HepG2 (cell line): ENCODE results near the gene PHIP. TPM values are rescaled to one million over a fixed set of nuclear protein-coding genes. Genes with fewer than 3 reads are reported as not detected.

Experiments used
- ATAC-seq: fragments of 200-7000 bp; cut with Tn5 transposase; 3 replicates; pipeline ENCODE4 v1.9.1; 2020; ENCODE audit warnings: mild to moderate bottlenecking, moderate library complexity
- BruUV-seq: library from RNA; stranded (reverse); fragments of 400-500 nt; replicated peaks from 2 replicates; lab custom pipeline; 2021; lab: Mats Ljungman, UMichigan
- CTCF ChIA-PET: fragments of 300-600 bp; formaldehyde crosslinking; extraction: SDS; loops from one replicate; lab custom pipeline; 2021; ENCODE audit warnings: low total read pairs, inconsistent platforms, low intra/inter-chr PET ratio; lab: Yijun Ruan, JAX
- POLR2A ChIA-PET: fragments of 350-600 bp; sonication (Branson Sonifier 250); formaldehyde crosslinking; loops from one replicate; lab custom pipeline; 2020; ENCODE audit warnings: antibody characterized with exemption, inconsistent platforms; lab: Yijun Ruan, JAX
- DNase-seq: peaks from one replicate; pipeline ENCODE4 v3.0.0-alpha.2; 2015; ENCODE audit warnings: low spot score
- FAIRE-seq: peaks from 3 replicates; lab custom pipeline; 2011; peaks lifted over from hg19 to GRCh38; lab: Jason Lieb, UNC
- H2AFZ ChIP-seq: one replicate; pipeline ENCODE4 v1.6.1; 2011; ENCODE audit warnings: low read length, inconsistent platforms
- H3K27ac ChIP-seq: fragments of 300-600 bp; 3 replicates; pipeline ENCODE4 v1.8.0; 2011; ENCODE audit warnings: mixed run types, mild to moderate bottlenecking, mixed read lengths, low read length, inconsistent platforms; ENCODE audit not compliant: insufficient read depth; ENCODE audit errors: extremely low read length
- H3K27me3 ChIP-seq, 2 experiments: fragments of 200-600 bp in 1 of 2; 2 replicates in 1 of 2; 3 replicates in 1 of 2; pipeline versions ENCODE4 v1.6.0 to v1.8.0; 2011; ENCODE audit warnings: low read length in 2 of 2, mild to moderate bottlenecking in 2 of 2, moderate library complexity in 2 of 2, inconsistent platforms in 1 of 2; ENCODE audit not compliant: insufficient read depth in 2 of 2, control insufficient read depth in 1 of 2
- H3K36me3 ChIP-seq, 2 experiments: fragments of 200-600 bp in 1 of 2; replicated peaks in 1 of 2; 2 replicates in 1 of 2; 3 replicates in 1 of 2; pipeline versions ENCODE4 v1.5.1 to v1.8.0; 2011; ENCODE audit warnings: low read length in 2 of 2, inconsistent platforms in 1 of 2; ENCODE audit not compliant: insufficient read depth in 2 of 2, control insufficient read depth in 1 of 2
- H3K4me1 ChIP-seq: 2 replicates; pipeline ENCODE4 v1.5.1; 2012; ENCODE audit warnings: low read length, inconsistent platforms; ENCODE audit not compliant: insufficient read depth
- H3K4me2 ChIP-seq: 2 replicates; pipeline ENCODE4 v1.6.0; 2011; ENCODE audit warnings: low read depth, low read length, inconsistent platforms
- H3K4me3 ChIP-seq, 3 experiments: fragments of 200-600 bp in 1 of 3; sonication (generic), shearing (Covaris generic) in 1 of 3; replicated peaks in 1 of 3; 2 replicates each; pipeline ENCODE4 v1.5.1; 2011 to 2016; ENCODE audit warnings: low read length in 3 of 3, inconsistent platforms in 2 of 3, low read depth in 2 of 3, mild to moderate bottlenecking in 2 of 3, control low read depth in 1 of 3, mixed read lengths in 1 of 3; ENCODE audit not compliant: insufficient read depth in 1 of 3
- H3K79me2 ChIP-seq: one replicate; pipeline ENCODE4 v1.6.1; 2011; ENCODE audit warnings: low read length, inconsistent platforms; ENCODE audit not compliant: insufficient read depth
- H3K9ac ChIP-seq: 2 replicates; pipeline ENCODE4 v1.6.0; 2011; ENCODE audit warnings: mild to moderate bottlenecking, low read depth, low read length, inconsistent platforms; ENCODE audit not compliant: insufficient read depth
- H3K9me3 ChIP-seq: 2 replicates; pipeline ENCODE4 v1.5.1; 2012; ENCODE audit warnings: mild to moderate bottlenecking, low read length
- H4K20me1 ChIP-seq: 2 replicates; pipeline ENCODE4 v1.6.0; 2011; ENCODE audit warnings: inconsistent platforms, mild to moderate bottlenecking, low read length, moderate library complexity; ENCODE audit not compliant: insufficient read depth
- HNRNPL ChIP-seq: fragments of 200-400 bp; formaldehyde crosslinking; IDR thresholded peaks from 2 replicates; pipeline ENCODE4 v1.6.1; 2017; ENCODE audit warnings: mild to moderate bottlenecking, low read depth, low read length
- HNRNPLL ChIP-seq: fragments of 200-400 bp; formaldehyde crosslinking; IDR thresholded peaks from 2 replicates; pipeline ENCODE4 v1.6.1; 2017; ENCODE audit warnings: mild to moderate bottlenecking, low read depth, low read length; ENCODE audit not compliant: poor library complexity, severe bottlenecking
- LRRFIP1 ChIP-seq: sonication (generic); formaldehyde crosslinking; conservative IDR thresholded peaks from 2 replicates; pipeline ENCODE4 v1.4.0; 2020; ENCODE audit warnings: missing genetic modification reagents
- NR1H2 ChIP-seq: sonication (generic); formaldehyde crosslinking; IDR thresholded peaks from 2 replicates; pipeline ENCODE4 v1.8.1; 2022; ENCODE audit warnings: low read depth, missing genetic modification reagents, borderline replicate concordance
- PRMT3 ChIP-seq: sonication (generic); formaldehyde crosslinking; IDR thresholded peaks from 2 replicates; pipeline ENCODE4 v1.8.1; 2022; ENCODE audit warnings: low read depth, mild to moderate bottlenecking, moderate library complexity, missing genetic modification reagents, borderline replicate concordance
- SMARCE1 ChIP-seq: fragments of 450-650 bp; IDR thresholded peaks from 2 replicates; pipeline ENCODE4 v1.6.1; 2017; ENCODE audit warnings: borderline replicate concordance
- THAP7 ChIP-seq: sonication (generic); formaldehyde crosslinking; IDR thresholded peaks from 2 replicates; pipeline ENCODE4 v1.8.1; 2023; ENCODE audit warnings: mild to moderate bottlenecking, missing genetic modification reagents
- ZHX2 ChIP-seq, 2 experiments: sonication (generic) in 1 of 2; formaldehyde crosslinking in 1 of 2; IDR thresholded peaks; 2 replicates each; pipeline versions ENCODE4 v1.6.1 to v1.9.0; 2014 to 2022; ENCODE audit warnings: antibody characterized with exemption in 1 of 2, borderline replicate concordance in 1 of 2, inconsistent platforms in 1 of 2, low read depth in 1 of 2, missing genetic modification reagents in 1 of 2
- ZNF101 ChIP-seq: sonication (generic); formaldehyde crosslinking; IDR thresholded peaks from 2 replicates; pipeline ENCODE4 v1.4.0; 2020; ENCODE audit warnings: mild to moderate bottlenecking, low read depth, missing genetic modification reagents, borderline replicate concordance
- ZNF512 ChIP-seq: sonication (generic); formaldehyde crosslinking; IDR thresholded peaks from 2 replicates; pipeline ENCODE4 v1.4.0; 2020; ENCODE audit warnings: mild to moderate bottlenecking, missing genetic modification reagents
- ZNF614 ChIP-seq: IDR thresholded peaks from 2 replicates; pipeline ENCODE4 v1.6.1; 2018; ENCODE audit warnings: missing biosample characterization, missing genetic modification reagents, inconsistent platforms, borderline replicate concordance
- ZNF737 ChIP-seq: sonication (generic); formaldehyde crosslinking; IDR thresholded peaks from 2 replicates; pipeline ENCODE4 v1.5.0; 2020; ENCODE audit warnings: missing genetic modification reagents, mild to moderate bottlenecking, borderline replicate concordance
- WGBS: methylation state at CpG from one replicate; pipeline ENCODE4 v1.1.6; 2017; ENCODE audit warnings: low lambda C conversion rate; 5-methylcytosine and 5-hydroxymethylcytosine counted together
- in situ Hi-C: cut with HindIII; loops from 2 replicates; pipeline ENCODE4 v1.10.0; 2017; ENCODE audit warnings: low pct_unique_long_range_greater_than_20kb; ENCODE audit not compliant: extremely low pct_ligation_motif_present
- intact Hi-C: fragments of 100-400 bp; cut with micrococcal nuclease; formaldehyde crosslinking; loops from one replicate; pipeline ENCODE4 v1.10.0; 2022; ENCODE audit not compliant: unreplicated experiment
- polyA plus RNA-seq, 8 experiments: library from polyadenylated mRNA; depleted of rRNA in 3 of 8; stranded (reverse) in 7 of 8; unstranded in 1 of 8; fragments of >200 nt; fragmentation: Illumina TruSeq in 4 of 8; extraction: Trizol in 4 of 8; gene quantifications; 2 replicates each; pipeline versions ENCODE4 v1.2.1 to v1.2.3, GENCODE V29; 2011 to 2016; ENCODE audit warnings: low read depth in 4 of 8, missing spikeins in 1 of 8, mixed read lengths in 1 of 8; ENCODE audit not compliant: insufficient read depth in 1 of 8
- total RNA-seq, 5 experiments: library from RNA; depleted of rRNA; stranded (reverse); fragments of >200 nt; fragmentation: Illumina TruSeq; extraction: Trizol; gene quantifications; 2 replicates each; pipeline ENCODE4 v1.2.3, GENCODE V29; 2016; ENCODE audit warnings: low read depth in 1 of 5

PHIP gene
- total and polyA plus RNA-seq, 2 of the 13 experiments (the other 11 are each of a cell fraction or from before 2014, with no cell fraction given): 6.5 to 23.5 TPM

- BruUV-seq: no TSS peak
- no peak overlapping the region for H3K9ac ChIP-seq
- no peaks in the 10 kb centered on the region for H3K4me1 ChIP-seq
- in situ Hi-C loops: no loop called here
- H3K36me3 ChIP-seq: no peaks in the 10 kb centered on the region
- H4K20me1 ChIP-seq: no peaks in the 10 kb centered on the region
- WGBS: 96% methylated on average over 37 of the region's 49 CpGs
- H3K4me3 ChIP-seq: no peak overlapping the region
- intact Hi-C loops: no loop called here
- H3K79me2 ChIP-seq: no peaks in the 10 kb centered on the region
- H3K4me2 ChIP-seq: no peak overlapping the region
- ChIA-PET POLR2A (no interaction called here), CTCF (no interaction called here)
- ATAC-seq (no peak), FAIRE-seq (no peak), DNase-seq (no peak)
- H3K9me3 ChIP-seq: no peaks in the 10 kb centered on the region
- H3K27me3 ChIP-seq: no peaks in the 10 kb centered on the region
- no peak overlapping the region for H3K27ac ChIP-seq
- no peak overlapping the region for H2AFZ ChIP-seq
- TF ChIP-seq LRRFIP1 (CRISPR knock-in tag): no peak
- no peak for TF ChIP-seq HNRNPL
- TF ChIP-seq THAP7 (CRISPR knock-in tag): no peak
- TF ChIP-seq ZNF614 (CRISPR knock-in tag): no peak
- TF ChIP-seq PRMT3 (CRISPR knock-in tag): no peak
- no peak for TF ChIP-seq SMARCE1
- no peak for TF ChIP-seq ZNF737 (CRISPR knock-in tag)
- TF ChIP-seq ZNF101 (CRISPR knock-in tag): no peak
- no peak for TF ChIP-seq HNRNPLL
- TF ChIP-seq ZHX2 (IDR thresholded peaks at IDR 0.05; ENCODE audit: low read depth): no peak
- no peak for TF ChIP-seq ZHX2 (CRISPR knock-in tag; IDR thresholded peaks at IDR 0.05; ENCODE audit: borderline replicate concordance)
- no peak for TF ChIP-seq NR1H2
- no peak for TF ChIP-seq ZNF512 (CRISPR knock-in tag)
Measured at GRCh38 chr6:78910591-78911171, 167.4 kb downstream of the PHIP start.
